Body of pancreas (tissue), 4 donors: ENCODE results near the gene ANTKMT. TPM values are rescaled to one million over a fixed set of nuclear protein-coding genes. Genes with fewer than 3 reads are reported as not detected.
"Not testable (repeated sequence)": the region's sequence is repeated elsewhere in the genome, so short reads cannot be mapped to it uniquely, and the experiment has no call there.

Source experiments
- ATAC-seq: fragments of 150-250 bp; one replicate; pipeline ENCODE4 v1.9.1; 2016
- DNase-seq, 4 donors: peaks; one replicate each; pipeline ENCODE4 v3.0.0-alpha.2; 2019
- H3K27ac ChIP-seq, 4 donors: fragments of 200-600 bp; sonication (generic); 1 replicate in 3 of 4; 2 replicates in 1 of 4; pipeline versions ENCODE4 v1.5.1 to v1.6.1; 2016 to 2019; ENCODE audit warnings: mild to moderate bottlenecking in 1 of 4, mixed read lengths in 1 of 4, moderate library complexity in 1 of 4
- H3K27me3 ChIP-seq, 2 donors: fragments of 200-600 bp; sonication (generic); one replicate each; pipeline ENCODE4 v1.6.0; 2016; ENCODE audit warnings: mild to moderate bottlenecking in 1 of 2
- H3K36me3 ChIP-seq, 2 donors: fragments of 200-600 bp; sonication (generic); replicated peaks in 1 of 2; 2 replicates each; pipeline ENCODE4 v1.5.1; 2016; ENCODE audit warnings: low read depth in 2 of 2; ENCODE audit not compliant: insufficient read depth in 1 of 2
- H3K4me1 ChIP-seq: fragments of 200-600 bp; sonication (generic); one replicate; pipeline ENCODE4 v1.6.0; 2016
- H3K4me3 ChIP-seq, 2 donors: fragments of 200-600 bp; sonication (generic); 1 replicate in 1 of 2; 2 replicates in 1 of 2; pipeline ENCODE4 v1.5.1; 2016 to 2019
- H3K9me3 ChIP-seq, 3 donors: fragments of 200-600 bp; sonication (generic); 1 replicate in 2 of 3; 2 replicates in 1 of 3; pipeline ENCODE4 v1.5.1; 2016
- CTCF ChIP-seq, 7 experiments: fragments of 450-650 bp in 4 of 7; fragments of 200-600 bp in 3 of 7; sonication (generic) in 3 of 7; IDR thresholded peaks; one replicate each; pipeline ENCODE4 v1.5.1; 2016 to 2019; ENCODE audit warnings: antibody characterized with exemption in 7 of 7
- POLR2A ChIP-seq, 3 donors: fragments of 450-650 bp; IDR thresholded peaks; one replicate each; pipeline ENCODE4 v1.6.1; 2016; ENCODE audit warnings: antibody characterized with exemption in 3 of 3, mild to moderate bottlenecking in 2 of 3
- WGBS, 2 donors: methylation state at CpG; one replicate each; pipeline ENCODE4 v1.1.5; 2017; 5-methylcytosine and 5-hydroxymethylcytosine counted together
- intact Hi-C: fragments of 100-400 bp; cut with DNase I; formaldehyde crosslinking; loops from one replicate; pipeline ENCODE4 v1.15.1; 2023
- total RNA-seq, 2 donors: library from RNA; depleted of rRNA; stranded (reverse); fragments of >200 nt; gene quantifications; one replicate each; pipeline ENCODE4 v1.1.0, GENCODE V29; 2016

ANTKMT gene
- total RNA-seq, 2 donors from 2014 or later, result 71.6 to 189 TPM

- DNase-seq (no peak), ATAC-seq (no peak)
- Histone ChIP-seq H3K36me3 (no peaks in the 10 kb centered on the region), H3K9me3 (no peaks in the 10 kb centered on the region), H3K27ac (no peak overlapping the region), H3K4me3 (no peak overlapping the region), H3K4me1 (peaks cover 6% of the 10 kb centered on the region), H3K27me3 (no peaks in the 10 kb centered on the region)
- WGBS, 2 donors, result 12 to 18% methylated on average over 10 of the region's 10 CpGs
- TF ChIP-seq POLR2A (IDR thresholded peaks at IDR 0.05), result no peak
- intact Hi-C loops, result no loop called here
Measured at GRCh38 chr16:752007-752312, 31.0 kb downstream of the ANTKMT start.

- H3K36me3 ChIP-seq, H3K4me1 ChIP-seq, H3K4me3 ChIP-seq, intact Hi-C loops, ATAC-seq, H3K27me3 ChIP-seq, DNase-seq, H3K27ac ChIP-seq, H3K9me3 ChIP-seq: not testable (repeated sequence)
- WGBS, 2 donors, result 73 to 80% methylated on average over 11 of the region's 11 CpGs
Measured at GRCh38 chr16:754121-754607, 33.2 kb downstream of the ANTKMT start.

DNA sequence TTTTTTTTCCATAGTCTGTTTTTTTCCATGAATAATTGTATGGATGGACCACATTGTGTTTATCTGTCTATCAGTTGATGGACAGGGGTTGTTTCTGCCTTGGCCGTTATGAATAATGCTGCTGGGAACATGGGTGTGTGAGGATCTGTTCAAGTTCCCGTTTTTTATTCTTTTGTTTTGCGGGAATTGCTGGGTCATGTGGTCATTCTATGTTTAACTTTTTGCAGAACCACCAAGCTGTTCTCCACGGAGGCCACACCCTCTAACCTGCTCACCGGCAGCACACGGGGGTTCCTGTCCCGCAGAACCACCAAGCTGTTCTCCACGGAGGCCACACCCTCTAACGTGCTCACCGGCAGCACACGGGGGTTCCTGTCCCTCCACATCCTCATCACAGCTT is 33.7 kb downstream of the ANTKMT start:
- H3K4me1 ChIP-seq, result peaks cover 6% of the 10 kb centered on the region
- no peaks in the 10 kb centered on the region for H3K27me3 ChIP-seq
- WGBS, 2 donors, result 42 to 58% methylated on average over 11 of the region's 11 CpGs
- ATAC-seq (no peak), DNase-seq (peak in 1 of 4 donors; percentile 16)
- H3K36me3 ChIP-seq, result no peaks in the 10 kb centered on the region
- H3K27ac ChIP-seq, result no peak overlapping the region
- H3K9me3 ChIP-seq, result no peaks in the 10 kb centered on the region
- TF ChIP-seq CTCF (IDR thresholded peaks at IDR 0.05) (no peak), POLR2A (IDR thresholded peaks at IDR 0.05) (no peak)
- intact Hi-C loops, result no loop called here
- no peak overlapping the region for H3K4me3 ChIP-seq

GRCh38 chr16:756428-756827 is 35.5 kb downstream of the ANTKMT start:
- Histone ChIP-seq H3K9me3 (no peaks in the 10 kb centered on the region), H3K4me1 (peaks cover 6% of the 10 kb centered on the region), H3K27me3 (no peaks in the 10 kb centered on the region), H3K4me3 (no peak overlapping the region), H3K27ac (no peak overlapping the region), H3K36me3 (no peaks in the 10 kb centered on the region)
- intact Hi-C loops, result no loop called here
- DNase-seq (no peak), ATAC-seq (no peak)
- 85 to 88% methylated on average over 5 of the region's 5 CpGs for WGBS, 2 donors
- TF ChIP-seq CTCF (IDR thresholded peaks at IDR 0.05) (no peak), POLR2A (IDR thresholded peaks at IDR 0.05) (no peak)

DNA sequence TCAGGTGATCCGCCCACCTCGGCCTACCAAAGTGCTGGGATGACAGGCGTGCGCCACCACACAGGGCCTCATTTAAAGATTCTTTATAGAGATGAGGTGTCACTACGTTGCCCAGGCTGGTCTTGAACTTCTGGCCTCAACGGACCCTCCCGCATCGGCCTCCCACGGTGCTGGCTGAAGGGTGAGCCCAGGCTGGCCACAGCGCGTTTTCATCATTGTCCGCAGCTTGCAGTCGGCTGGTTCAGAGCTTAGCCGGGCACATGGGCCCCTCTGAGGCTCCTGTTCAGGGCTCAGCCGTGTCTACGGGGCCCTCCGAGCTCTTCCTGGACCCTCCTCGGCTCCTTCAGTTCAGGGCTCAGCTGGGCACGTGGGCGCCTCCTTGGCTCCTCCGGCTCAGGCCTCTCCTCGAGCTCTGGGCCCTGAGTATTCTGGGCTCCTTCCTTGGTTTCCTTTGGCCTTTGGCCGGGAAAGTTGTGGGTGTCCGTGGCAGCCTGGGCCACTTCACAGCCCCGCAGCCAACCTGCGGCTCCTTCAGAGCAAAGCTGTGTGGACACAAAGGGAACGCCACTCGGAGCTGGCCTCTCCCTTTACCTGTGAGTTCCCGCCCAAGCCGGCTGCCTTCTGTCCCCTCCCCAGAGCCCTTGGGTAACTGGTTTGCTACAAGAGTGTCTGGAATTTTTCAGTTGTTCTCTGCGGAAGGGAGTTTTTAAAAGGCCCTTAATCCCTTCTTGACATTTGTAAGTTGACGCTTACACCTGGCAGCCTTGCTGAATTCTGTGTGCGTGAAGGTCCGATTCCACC is 38.4 kb downstream of the ANTKMT start:
- ATAC-seq, result no peak
- 66 to 70% methylated on average over 29 to 34 of the region's 34 CpGs for WGBS, 2 donors
- H3K4me3 ChIP-seq, result no peak overlapping the region
- no peaks in the 10 kb centered on the region for H3K36me3 ChIP-seq
- no peak for TF ChIP-seq POLR2A (IDR thresholded peaks at IDR 0.05)
- TF ChIP-seq CTCF (IDR thresholded peaks at IDR 0.05), result no peak
- H3K9me3 ChIP-seq, result no peaks in the 10 kb centered on the region
- no peaks in the 10 kb centered on the region for H3K27me3 ChIP-seq
- no peak for DNase-seq
- intact Hi-C loops, result no loop called here
- no peaks in the 10 kb centered on the region for H3K4me1 ChIP-seq
- no peak overlapping the region for H3K27ac ChIP-seq

DNA sequence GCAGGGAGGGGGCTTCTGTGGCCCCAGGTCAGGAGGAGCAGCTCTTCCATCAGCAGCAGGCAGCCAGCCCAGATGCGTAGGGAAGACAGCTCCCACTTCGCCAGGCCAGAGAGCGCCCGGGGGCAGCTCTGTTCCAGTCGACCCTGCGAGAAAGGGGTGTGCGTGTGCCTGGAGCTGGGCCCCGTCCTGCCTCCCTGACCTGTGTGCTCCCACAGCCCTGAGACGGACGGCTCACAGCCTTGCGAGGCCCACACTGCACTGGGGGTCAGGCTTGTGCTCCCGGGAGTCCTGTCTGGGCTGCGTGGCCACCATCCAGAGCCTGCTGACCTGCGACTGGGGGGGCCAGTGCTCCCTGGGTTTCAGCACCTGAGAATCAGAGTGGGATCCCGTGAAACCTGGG is 39.1 kb downstream of the ANTKMT start:
- TF ChIP-seq POLR2A (IDR thresholded peaks at IDR 0.05), result no peak
- no peak for TF ChIP-seq CTCF (IDR thresholded peaks at IDR 0.05)
- H3K4me3 ChIP-seq, result no peak overlapping the region

More for the DNA sequence above, 39.1 kb downstream of the ANTKMT start:
- no peak for ATAC-seq
- DNase-seq, result no peak
- Histone ChIP-seq H3K9me3 (no peaks in the 10 kb centered on the region), H3K36me3 (no peaks in the 10 kb centered on the region), H3K27ac (no peak overlapping the region), H3K27me3 (no peaks in the 10 kb centered on the region), H3K4me1 (no peaks in the 10 kb centered on the region)
- intact Hi-C loops, result no loop called here
- WGBS, 2 donors, result 59% methylated on average over 9 of the region's 15 CpGs; no CpG with 5 or more reads in 1 of the 2 donors
